ENCODE results near the gene TMTC4.

Gene TMTC4

GRCh38 chr13:100665403-100665802 lies 9.2 kb downstream of the TMTC4 start:
- TF ChIP-seq GLIS3 (CRISPR knock-in tag; IDR thresholded peaks at IDR 0.05) (no peak), RARB (CRISPR knock-in tag; IDR thresholded peaks at IDR 0.05) (no peak), BACH2 (CRISPR knock-in tag; IDR thresholded peaks at IDR 0.05; ENCODE audit: borderline replicate concordance) (no peak), ZC3H10 (CRISPR knock-in tag; IDR thresholded peaks at IDR 0.05) (no peak), ZNF565 (CRISPR knock-in tag; conservative IDR thresholded peaks at IDR 0.05; ENCODE audit: low read depth) (no peak), CREB5 (CRISPR knock-in tag; IDR thresholded peaks at IDR 0.05; ENCODE audit: low read depth) (no peak), ESRRG (CRISPR knock-in tag; IDR thresholded peaks at IDR 0.05) (no peak), ISL1 (CRISPR knock-in tag; IDR thresholded peaks at IDR 0.05) (no peak), PPARA (CRISPR knock-in tag; IDR thresholded peaks at IDR 0.05; ENCODE audit: borderline replicate concordance) (no peak), ZFP3 (CRISPR knock-in tag; IDR thresholded peaks at IDR 0.05) (no peak), ARNTL (CRISPR knock-in tag; IDR thresholded peaks at IDR 0.05; ENCODE audit: borderline replicate concordance, low read depth) (no peak), TCF4 (CRISPR knock-in tag; IDR thresholded peaks at IDR 0.05; ENCODE audit: borderline replicate concordance) (no peak), CSRNP3 (CRISPR knock-in tag; IDR thresholded peaks at IDR 0.05) (no peak), OSR1 (CRISPR knock-in tag; IDR thresholded peaks at IDR 0.05) (no peak), TOX (CRISPR knock-in tag; IDR thresholded peaks at IDR 0.05; ENCODE audit: borderline replicate concordance) (no peak), ZFP30 (CRISPR knock-in tag; IDR thresholded peaks at IDR 0.05) (no peak), ZNF70 (CRISPR knock-in tag; IDR thresholded peaks at IDR 0.05) (no peak), ZNF8 (CRISPR knock-in tag; IDR thresholded peaks at IDR 0.05) (no peak), CSDC2 (CRISPR knock-in tag; IDR thresholded peaks at IDR 0.05) (no peak)
- no peak for ATAC-seq

- ATAC-seq, result no peak
- TF ChIP-seq OSR1 (CRISPR knock-in tag; IDR thresholded peaks at IDR 0.05) (no peak), CSDC2 (CRISPR knock-in tag; IDR thresholded peaks at IDR 0.05) (no peak), ARNTL (CRISPR knock-in tag; IDR thresholded peaks at IDR 0.05; ENCODE audit: borderline replicate concordance, low read depth) (no peak), PATZ1 (CRISPR knock-in tag; IDR thresholded peaks at IDR 0.05; ENCODE audit: borderline replicate concordance) (no peak), ZNF70 (CRISPR knock-in tag; IDR thresholded peaks at IDR 0.05) (no peak), ZFP30 (CRISPR knock-in tag; IDR thresholded peaks at IDR 0.05) (no peak), GLIS3 (CRISPR knock-in tag; IDR thresholded peaks at IDR 0.05) (no peak), PPARA (CRISPR knock-in tag; IDR thresholded peaks at IDR 0.05; ENCODE audit: borderline replicate concordance) (no peak), ZNF8 (CRISPR knock-in tag; IDR thresholded peaks at IDR 0.05) (no peak), TOX (CRISPR knock-in tag; IDR thresholded peaks at IDR 0.05; ENCODE audit: borderline replicate concordance) (no peak), TCF4 (CRISPR knock-in tag; IDR thresholded peaks at IDR 0.05; ENCODE audit: borderline replicate concordance) (no peak), TSHZ2 (CRISPR knock-in tag; IDR thresholded peaks at IDR 0.05) (no peak), CSRNP3 (CRISPR knock-in tag; IDR thresholded peaks at IDR 0.05) (no peak), ZC3H10 (CRISPR knock-in tag; IDR thresholded peaks at IDR 0.05) (no peak), CREB5 (CRISPR knock-in tag; IDR thresholded peaks at IDR 0.05; ENCODE audit: low read depth) (no peak)
Observed at GRCh38 chr13:100664171-100664900, 10.3 kb downstream of the TMTC4 start.
